RWPE1 (cell line): Measurements from ENCODE around the gene SCGB1D4.
"Not testable (repeated sequence)": the region's sequence is repeated elsewhere in the genome, so short reads cannot be mapped to it uniquely, and the experiment has no call there.

ENCODE experiments used
- CTCF ChIA-PET: fragments of 350-600 bp; sonication (Branson Sonifier 250); formaldehyde crosslinking; extraction: SDS; loops from one replicate; lab custom pipeline; 2021; lab: Yijun Ruan, JAX
- POLR2A ChIA-PET: fragments of 400-600 bp; formaldehyde crosslinking; extraction: SDS; loops from one replicate; lab custom pipeline; 2020; ENCODE audit warnings: antibody characterized with exemption; ENCODE audit not compliant: low non-redundant PET; lab: Yijun Ruan, JAX
- DNase-seq: peaks from one replicate; pipeline ENCODE4 v3.0.0; 2012; ENCODE audit warnings: low spot score
- H3K27ac ChIP-seq: fragments of 450-650 bp; 2 replicates; pipeline ENCODE4 v1.5.1; 2017
- CTCF ChIP-seq: fragments of 450-650 bp; conservative IDR thresholded peaks from 2 replicates; pipeline ENCODE4 v1.5.1; 2017; ENCODE audit warnings: low read depth, mild to moderate bottlenecking

Gene SCGB1D4, protein sequence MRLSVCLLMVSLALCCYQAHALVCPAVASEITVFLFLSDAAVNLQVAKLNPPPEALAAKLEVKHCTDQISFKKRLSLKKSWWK

DNA sequence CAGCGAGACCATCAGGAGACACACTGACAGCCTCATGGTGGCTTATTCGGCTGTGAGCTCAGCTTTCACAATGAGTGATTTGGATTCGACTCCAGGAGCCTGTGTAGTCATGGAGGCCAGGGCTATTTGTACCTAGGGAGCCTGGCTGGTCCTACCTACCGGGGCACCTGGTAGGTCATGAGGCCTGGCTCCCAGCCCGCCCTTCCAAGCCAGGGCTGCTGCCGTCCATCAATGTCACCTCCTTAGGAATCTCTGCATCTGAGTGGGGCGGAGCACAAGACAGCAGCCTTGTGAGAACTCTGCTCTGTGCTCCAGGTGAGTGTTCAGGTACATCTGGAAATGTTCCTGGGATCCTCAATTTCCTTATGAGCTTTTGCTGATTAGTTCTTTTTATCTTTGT is at the start of gene SCGB1D4:
Gene SCGB1D4, minus strand, starts transcription at position 101 of the 400 bp plus-strand sequence. Its CDS starts 65 bp downstream, at position 36.
- no peak for DNase-seq
- CTCF ChIA-PET = interaction anchor here (0.6 to 1.2 kb wide), 2 partner anchors 12 to 1100 kb away, joined by 3 to 4 read pairs; no protein-coding TSS in a partner anchor
- TF ChIP-seq CTCF = no peak
- H3K27ac ChIP-seq = no peak within 1 kb of the TSS
- POLR2A ChIA-PET = no interaction called here

DNA sequence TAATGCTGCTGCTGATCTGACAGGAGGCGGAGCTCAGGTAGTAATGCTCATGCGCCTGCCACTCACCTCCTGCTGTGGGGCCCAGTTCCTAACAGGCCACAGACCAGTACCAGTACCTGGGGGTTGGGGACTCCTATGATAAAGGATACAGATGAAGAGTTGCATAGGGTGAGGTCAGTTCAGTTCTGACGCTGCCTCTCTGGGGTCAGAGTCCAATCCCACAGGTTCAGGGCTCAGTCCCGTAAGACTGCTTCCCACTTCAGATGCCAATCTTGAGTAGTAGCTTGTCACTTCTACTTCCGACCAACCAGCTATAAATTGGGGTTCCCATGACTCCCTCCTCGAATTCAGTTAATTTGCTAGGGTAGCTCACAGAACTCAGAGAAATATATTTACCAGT is 47.0 kb upstream of the SCGB1D4 start:
- no peak overlapping the region for H3K27ac ChIP-seq
- ChIA-PET POLR2A (no interaction called here), CTCF (no interaction called here)
- no peak for DNase-seq
- TF ChIP-seq CTCF = no peak

GRCh38 chr11:62344210-62344609 is 45.3 kb upstream of the SCGB1D4 start:
- ChIA-PET POLR2A (interaction anchor here (0.6 kb wide), 1 partner anchor 9 kb away, joined by 3 read pairs; no protein-coding TSS in a partner anchor), CTCF (interaction anchor here (0.6 to 0.7 kb wide), 2 partner anchors 94 to 152 kb away, joined by 4 to 5 read pairs; no protein-coding TSS in a partner anchor)
- no peak for TF ChIP-seq CTCF
- DNase-seq = no peak
- no peak overlapping the region for H3K27ac ChIP-seq

DNA sequence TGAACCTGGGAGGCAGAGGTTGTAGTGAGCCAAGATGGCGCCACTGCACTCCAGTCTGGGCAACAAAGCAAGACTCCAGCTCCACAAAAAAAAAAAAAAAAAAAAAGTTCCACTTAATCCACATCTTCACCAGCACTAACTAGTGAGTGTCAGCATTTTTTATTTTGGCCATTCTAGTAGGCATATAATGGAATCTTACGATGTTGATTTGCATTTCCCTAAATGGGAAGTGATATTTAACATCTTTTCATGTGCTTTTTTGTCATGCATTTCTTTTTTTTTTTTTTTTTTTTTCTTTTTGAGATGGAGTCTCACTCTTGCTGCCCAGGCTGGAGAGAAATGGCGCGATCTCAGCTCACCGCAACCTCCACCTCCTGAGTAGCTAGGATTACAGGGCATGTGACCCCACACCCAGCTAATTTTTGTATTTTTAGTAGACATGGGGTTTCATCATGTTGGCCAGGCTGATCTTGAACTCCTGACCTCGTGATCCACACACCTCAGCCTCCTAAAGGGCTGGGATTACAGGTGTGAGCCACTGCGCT is 44.8 kb upstream of the SCGB1D4 start:
- ChIA-PET CTCF (interaction anchor here (0.7 kb wide), 1 partner anchor 94 kb away, joined by 5 read pairs; no protein-coding TSS in a partner anchor), POLR2A (interaction anchor here (0.6 kb wide), 1 partner anchor 9 kb away, joined by 3 read pairs; no protein-coding TSS in a partner anchor)
- H3K27ac ChIP-seq, DNase-seq: not testable (repeated sequence)

GRCh38 chr11:62341588-62341987 is 42.7 kb upstream of the SCGB1D4 start:
- TF ChIP-seq CTCF = no peak
- CTCF ChIA-PET = no interaction called here
- POLR2A ChIA-PET = no interaction called here

GRCh38 chr11:62340269-62340901 is 41.5 kb upstream of the SCGB1D4 start:
- peak; percentile 72 for TF ChIP-seq CTCF
- ChIA-PET POLR2A (no interaction called here), CTCF (interaction anchor here (0.6 to 1.4 kb wide), 6 partner anchors 8 to 908 kb away, joined by 3 to 6 read pairs (median 3); no protein-coding TSS in a partner anchor)
- DNase-seq = peak; percentile 17
- H3K27ac ChIP-seq = no peak overlapping the region

More at GRCh38 chr11:62341588-62341987, 42.7 kb upstream of the SCGB1D4 start:
- H3K27ac ChIP-seq = no peak overlapping the region
- DNase-seq = no peak
